CD4-positive, alpha-beta T cell treated with Interleukin-12 subunit alpha and Interleukin-12 subunit beta, for 1 hour (primary cell): ENCODE measurements around the gene PRCC.
A peak's percentile ranks its signal among the peaks of the same experiment; 100 is the strongest.

Experiments
- DNase-seq: peaks from one replicate; pipeline ENCODE4 v3.0.0-alpha.2; 2020

PRCC gene, protein sequence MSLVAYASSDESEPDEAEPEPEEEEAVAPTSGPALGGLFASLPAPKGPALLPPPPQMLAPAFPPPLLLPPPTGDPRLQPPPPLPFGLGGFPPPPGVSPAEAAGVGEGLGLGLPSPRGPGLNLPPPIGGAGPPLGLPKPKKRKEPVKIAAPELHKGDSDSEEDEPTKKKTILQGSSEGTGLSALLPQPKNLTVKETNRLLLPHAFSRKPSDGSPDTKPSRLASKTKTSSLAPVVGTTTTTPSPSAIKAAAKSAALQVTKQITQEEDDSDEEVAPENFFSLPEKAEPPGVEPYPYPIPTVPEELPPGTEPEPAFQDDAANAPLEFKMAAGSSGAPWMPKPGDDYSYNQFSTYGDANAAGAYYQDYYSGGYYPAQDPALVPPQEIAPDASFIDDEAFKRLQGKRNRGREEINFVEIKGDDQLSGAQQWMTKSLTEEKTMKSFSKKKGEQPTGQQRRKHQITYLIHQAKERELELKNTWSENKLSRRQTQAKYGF

DNA sequence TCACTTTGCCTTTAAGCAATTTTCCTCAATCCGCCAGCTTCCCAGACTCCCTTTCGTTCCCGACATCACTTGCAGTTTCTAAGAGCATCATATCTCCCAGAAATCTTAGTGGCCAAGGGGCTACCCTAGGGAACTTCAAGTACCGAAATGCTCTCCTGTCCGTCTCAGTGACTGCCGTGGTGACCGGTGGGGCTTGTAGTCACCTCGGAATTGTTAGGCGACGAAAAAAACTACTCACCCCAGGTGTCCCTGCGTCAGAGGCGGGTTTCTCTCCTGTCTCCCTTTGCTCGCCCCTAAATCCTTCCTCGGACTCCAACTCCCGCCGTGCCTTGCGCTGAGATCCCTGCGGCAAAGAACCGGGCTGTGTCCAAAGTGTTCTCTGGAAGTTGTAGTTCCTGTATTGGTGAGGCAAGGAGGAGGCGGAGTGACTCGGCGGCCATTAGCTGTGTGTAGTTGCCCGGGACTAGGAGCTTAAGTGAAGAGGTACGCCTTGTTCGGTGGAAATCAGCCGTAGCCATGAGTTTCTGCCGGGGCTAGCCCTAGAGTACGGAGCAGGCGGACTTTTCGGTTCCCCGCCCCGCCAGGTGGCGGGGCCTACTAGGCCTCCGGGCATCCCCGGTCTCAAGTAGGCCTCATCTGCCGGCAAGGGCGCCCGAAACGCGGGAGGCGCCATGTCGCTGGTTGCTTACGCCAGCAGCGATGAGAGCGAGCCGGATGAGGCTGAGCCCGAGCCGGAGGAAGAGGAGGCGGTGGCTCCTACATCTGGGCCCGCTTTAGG lies at the start of gene PRCC:
PRCC (plus strand) TSS at position 435 of the 778 bp plus-strand sequence; CDS start at position 672, 237 bp downstream.
- peak; percentile 99 for DNase-seq

- no peak for DNase-seq
Measured at GRCh38 chr1:156721131-156721530, 46.2 kb upstream of the PRCC start.

DNA sequence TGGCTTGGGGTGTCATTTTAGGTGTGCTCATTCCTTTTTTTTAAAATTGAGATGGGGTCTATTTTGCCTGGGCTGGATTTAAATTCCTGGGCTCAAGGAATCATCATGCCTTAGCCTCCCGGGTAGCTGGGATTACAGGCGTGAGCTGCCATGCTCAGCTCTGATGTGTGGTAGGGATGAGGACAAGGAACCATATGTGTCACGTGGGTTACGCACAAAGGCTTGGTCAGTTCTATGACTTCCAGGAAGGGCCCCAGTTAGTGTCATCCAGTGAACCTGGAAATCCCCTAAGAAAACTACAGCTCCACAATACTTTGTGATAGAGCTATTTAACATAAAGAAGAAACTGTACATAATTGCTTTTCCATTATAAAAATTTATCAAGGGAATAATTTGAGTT lies 45.8 kb upstream of the PRCC start:
- no peak for DNase-seq

GRCh38 chr1:156725683-156726280 lies 41.6 kb upstream of the PRCC start:
- peak; percentile 84 for DNase-seq

DNA sequence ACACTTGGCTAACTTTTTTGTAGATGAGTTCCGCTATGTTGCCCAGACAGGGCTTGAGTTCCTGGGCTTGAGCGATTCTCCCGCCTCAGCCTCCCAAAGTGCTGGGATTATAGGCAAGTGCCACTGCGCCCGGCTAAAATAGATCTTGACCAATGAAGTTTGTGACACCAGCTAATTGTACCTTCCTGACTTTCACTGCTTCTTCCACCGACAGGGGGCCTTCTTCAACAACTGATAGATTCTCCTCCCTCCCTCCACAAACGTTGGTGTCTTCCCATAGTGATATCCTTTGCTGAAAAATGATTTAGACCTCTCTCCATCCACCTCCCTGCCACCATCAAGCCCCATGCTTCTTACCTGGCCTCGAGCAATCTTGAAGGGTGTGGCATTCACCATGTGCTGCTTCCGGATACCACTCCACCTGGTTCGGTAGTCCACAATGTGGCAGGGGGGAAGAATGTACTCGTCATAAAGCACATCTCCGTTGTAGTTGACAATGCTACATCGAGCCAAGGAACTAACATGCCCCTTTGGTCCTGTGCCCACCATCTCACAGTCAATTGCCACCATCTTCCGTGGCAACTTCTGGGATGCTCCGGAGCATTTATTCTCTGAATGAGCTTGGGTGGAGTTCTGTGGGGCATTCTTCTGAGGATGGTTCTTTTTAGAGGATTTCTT lies 40.6 kb upstream of the PRCC start:
- DNase-seq = peak; percentile 65

DNA sequence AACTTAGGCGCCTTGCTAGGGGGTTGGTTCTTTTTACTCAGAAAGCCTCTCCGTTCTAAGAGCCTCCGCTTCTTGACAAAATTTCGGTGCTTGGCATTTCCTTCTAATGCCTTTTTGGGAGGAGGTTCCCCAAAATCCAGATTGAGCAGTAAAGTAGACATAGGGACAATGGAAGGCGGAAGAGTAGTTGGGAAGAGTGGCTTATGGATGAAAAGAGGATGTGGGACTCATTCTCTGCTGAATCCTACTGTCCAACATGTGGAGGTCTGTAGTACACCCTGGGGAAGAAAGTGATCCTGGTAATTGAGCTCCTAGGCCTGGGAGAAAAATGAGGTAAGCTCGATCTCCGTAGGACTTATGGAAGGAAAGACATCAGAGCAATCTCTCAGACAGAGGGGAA lies 39.8 kb upstream of the PRCC start:
- DNase-seq = no peak

GRCh38 chr1:156727926-156728598 lies 39.3 kb upstream of the PRCC start, which contains the start of gene METTL25B:
TSS of gene METTL25B (plus strand) at chr1:156728469. CDS start at chr1:156729105, 636 bp downstream.
- DNase-seq = peak; percentile 80

GRCh38 chr1:156728599-156729462 lies 38.5 kb upstream of the PRCC start, which contains the start of gene ISG20L2:
TSS of gene ISG20L2 (minus strand) at chr1:156728766. CDS start at chr1:156727652, 1,114 bp downstream.
- peak; percentile 97 for DNase-seq

GRCh38 chr1:156733989-156734584 lies 33.2 kb upstream of the PRCC start:
- DNase-seq = no peak

DNA sequence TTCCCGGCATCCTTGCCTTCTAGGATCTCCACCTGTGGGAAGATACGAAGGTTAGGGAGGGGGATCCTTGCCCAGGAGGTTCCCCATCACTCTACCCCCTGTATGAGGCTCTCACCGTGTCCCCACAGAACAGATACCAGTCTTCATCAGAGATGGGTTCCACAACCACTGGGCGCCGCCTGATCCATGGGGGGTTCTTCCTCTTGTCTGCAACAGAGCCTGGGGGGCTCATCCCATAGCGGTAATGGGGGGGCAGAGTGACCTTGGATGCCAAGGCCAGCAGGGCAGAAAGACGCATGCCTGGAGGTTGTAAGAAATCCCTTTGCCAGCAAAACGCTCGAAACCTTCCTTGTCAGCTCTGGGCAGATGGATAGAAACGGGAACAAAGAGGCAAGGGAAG lies 28.9 kb upstream of the PRCC start:
- no peak for DNase-seq

DNA sequence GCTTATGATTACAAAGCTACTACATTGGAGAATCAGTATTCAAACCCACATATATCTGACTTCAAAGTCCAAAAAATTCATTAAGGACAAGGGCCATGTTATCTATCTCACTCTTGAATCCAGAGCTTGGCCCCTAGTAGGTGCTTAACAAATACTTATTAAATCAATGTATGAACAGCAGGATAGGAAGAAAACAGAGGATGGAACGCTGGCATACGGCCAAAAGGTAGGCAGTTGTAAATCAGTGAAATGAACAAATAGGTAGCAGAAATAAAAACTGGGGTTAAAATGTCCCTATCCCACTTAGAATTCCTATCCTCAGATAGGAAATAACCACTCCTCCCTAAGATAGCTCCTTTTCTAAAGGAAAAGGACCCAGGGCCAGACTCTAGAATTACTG lies 28.4 kb upstream of the PRCC start:
- no peak for DNase-seq

DNA sequence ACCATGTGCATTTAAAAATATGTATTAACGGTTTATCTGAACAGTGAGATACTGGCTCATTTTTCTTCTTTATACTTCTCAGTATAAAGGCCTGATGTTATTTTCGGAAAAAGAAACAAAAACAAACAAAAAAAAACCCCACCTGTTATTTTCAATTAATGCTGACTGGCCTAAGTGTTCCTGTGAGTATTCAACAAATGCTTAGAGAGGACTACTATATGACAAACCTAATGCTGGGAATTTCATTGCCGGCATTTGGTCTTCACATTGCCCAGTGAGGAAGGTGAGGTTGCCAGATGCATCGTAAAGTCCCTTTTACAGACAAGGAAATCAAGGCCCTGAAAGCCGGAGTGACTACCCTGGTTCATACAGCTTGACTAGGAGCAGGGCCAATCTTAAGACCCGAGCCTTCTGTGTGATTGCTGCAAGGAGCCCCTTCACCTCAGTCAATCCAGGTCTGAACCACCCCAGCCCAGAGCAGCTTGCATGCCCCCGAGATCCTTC lies 27.0 kb upstream of the PRCC start:
- no peak for DNase-seq

DNA sequence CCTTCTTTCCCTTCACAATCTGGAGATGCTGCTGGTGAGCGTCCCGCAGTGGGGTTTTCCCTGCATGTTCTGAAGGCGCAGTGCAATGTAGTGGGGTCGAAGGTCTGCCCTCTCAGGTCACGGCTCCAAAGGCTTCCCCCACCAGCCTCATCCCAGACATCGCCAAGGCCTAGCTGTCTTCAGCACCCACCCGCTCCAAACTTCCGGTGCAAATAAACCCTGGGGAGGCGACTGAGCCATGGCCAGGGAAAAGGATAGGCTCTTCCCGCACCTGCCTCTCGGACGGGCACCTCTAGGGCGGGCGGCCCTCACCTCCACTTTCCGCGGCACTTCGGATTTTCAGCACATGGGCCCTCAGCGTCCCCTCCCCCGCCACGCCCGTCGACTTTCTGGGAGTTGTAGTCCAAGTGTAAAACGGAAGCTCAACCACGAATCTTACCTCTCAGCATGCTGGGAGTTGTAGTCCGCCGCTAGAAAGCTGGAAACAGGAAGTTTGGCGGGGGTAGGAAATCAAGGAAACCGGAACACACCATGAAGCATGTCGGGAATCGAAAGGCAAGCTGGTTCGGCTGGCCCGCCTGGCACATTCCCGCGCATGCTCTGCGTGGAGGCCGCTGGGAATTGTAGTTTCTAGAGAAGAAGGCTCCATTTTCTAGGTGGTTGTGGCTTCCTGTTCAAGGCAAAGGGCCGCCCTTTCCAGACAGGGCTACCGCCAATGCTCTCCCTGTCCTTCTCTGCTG lies 26.4 kb upstream of the PRCC start, which contains the start of gene MRPL24:
MRPL24 (minus strand) TSS at position 348 of the 740 bp plus-strand sequence. CDS start 2,384 bp downstream, outside the sequence.
- DNase-seq = peak; percentile 99

- no peak for DNase-seq
Measured at GRCh38 chr1:156741481-156741983, 25.8 kb upstream of the PRCC start.

- DNase-seq = no peak
Measured at GRCh38 chr1:156742017-156742416, 25.3 kb upstream of the PRCC start.

GRCh38 chr1:156742801-156743200 lies 24.5 kb upstream of the PRCC start:
- DNase-seq = no peak

GRCh38 chr1:156743367-156744302 lies 23.7 kb upstream of the PRCC start:
- DNase-seq = no peak

DNA sequence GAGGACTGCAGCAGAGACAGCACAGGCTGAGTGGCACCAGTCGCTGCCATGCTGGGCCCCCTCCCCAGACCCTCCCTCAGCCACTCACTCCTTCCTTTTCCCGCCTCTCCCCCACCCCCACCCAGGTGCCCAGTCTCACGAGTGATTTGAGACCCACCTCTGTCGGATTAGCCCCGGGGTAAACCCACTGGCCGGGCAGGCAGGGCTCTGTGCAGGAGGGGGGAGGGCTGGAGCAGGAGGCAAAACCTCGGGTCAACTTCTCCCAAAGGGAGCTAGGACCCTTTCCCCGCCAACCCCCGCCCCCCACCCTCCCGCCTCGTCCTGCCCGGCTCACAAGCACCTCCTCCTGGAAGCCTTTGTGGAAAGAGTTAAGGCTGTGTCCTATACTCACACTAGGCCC lies 23.0 kb upstream of the PRCC start:
- no peak for DNase-seq
